ENCODE results near the gene TCF25.

TCF25 gene

DNA sequence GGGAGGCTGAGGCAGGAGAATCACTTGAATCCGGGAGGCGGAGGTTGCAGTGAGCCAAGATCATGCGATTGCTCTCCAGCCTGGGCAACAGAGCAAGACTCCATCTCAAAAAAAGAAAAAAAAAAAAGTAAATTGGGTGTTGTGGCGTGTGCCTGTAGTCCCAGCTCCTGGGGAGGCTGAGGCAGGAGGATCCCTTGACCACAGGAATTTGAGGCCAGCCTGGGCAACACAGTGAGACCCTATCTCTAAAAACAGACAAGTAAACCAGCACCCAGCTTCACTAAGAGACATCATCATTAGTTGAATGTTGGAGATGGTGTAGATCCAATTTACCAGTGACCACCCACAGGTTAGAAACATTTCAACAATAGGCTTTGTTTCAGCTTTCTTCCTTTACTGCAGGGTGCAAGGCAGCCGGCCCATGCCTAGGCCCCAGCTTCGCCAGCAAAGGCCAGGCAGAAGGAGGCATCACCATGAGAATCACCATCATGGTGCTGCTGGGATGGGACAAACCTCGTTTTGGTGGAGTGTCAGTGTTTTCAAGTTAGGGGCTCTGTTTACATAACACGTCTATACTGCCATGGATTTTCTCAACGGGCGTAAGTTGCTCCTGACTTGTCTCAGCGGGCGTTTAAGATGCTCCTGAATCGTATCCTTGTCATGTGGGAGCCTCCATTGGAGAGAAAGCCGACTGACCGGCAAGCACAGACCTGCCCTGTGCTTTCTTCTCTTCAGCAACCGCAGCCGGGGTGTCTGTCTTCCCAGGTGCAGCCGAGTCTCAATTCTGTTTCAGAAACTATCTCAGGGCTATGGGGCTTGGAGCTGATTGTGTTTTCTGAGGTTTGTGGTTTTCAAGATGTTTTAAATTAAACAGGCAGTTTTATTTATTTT is 7.3 kb downstream of the TCF25 start:
- no peak overlapping the region for H3K9ac ChIP-seq (ENCODE audit: low read length)
- H3K27ac ChIP-seq (ENCODE audit: low read depth, low read length): no peak overlapping the region
- no peaks in the 10 kb centered on the region for H3F3A ChIP-seq (ENCODE audit: insufficient read depth)
- H3K4me2 ChIP-seq (ENCODE audit: low read depth, low read length, poor library complexity, severe bottlenecking): no peak overlapping the region
- no peaks in the 10 kb centered on the region for H3K27me3 ChIP-seq (ENCODE audit: low read length)
- H3K4me3 ChIP-seq (ENCODE audit: insufficient read depth, low read length, poor library complexity, severe bottlenecking): no peak overlapping the region
- peaks cover 19% of the 10 kb centered on the region; the same call in 1 of the 2 replicates for H3K36me3 ChIP-seq (ENCODE audit: low read length)
- H3K9me3 ChIP-seq (ENCODE audit: insufficient read depth, low read length): no peaks in the 10 kb centered on the region
- TF ChIP-seq, protein P1, sequence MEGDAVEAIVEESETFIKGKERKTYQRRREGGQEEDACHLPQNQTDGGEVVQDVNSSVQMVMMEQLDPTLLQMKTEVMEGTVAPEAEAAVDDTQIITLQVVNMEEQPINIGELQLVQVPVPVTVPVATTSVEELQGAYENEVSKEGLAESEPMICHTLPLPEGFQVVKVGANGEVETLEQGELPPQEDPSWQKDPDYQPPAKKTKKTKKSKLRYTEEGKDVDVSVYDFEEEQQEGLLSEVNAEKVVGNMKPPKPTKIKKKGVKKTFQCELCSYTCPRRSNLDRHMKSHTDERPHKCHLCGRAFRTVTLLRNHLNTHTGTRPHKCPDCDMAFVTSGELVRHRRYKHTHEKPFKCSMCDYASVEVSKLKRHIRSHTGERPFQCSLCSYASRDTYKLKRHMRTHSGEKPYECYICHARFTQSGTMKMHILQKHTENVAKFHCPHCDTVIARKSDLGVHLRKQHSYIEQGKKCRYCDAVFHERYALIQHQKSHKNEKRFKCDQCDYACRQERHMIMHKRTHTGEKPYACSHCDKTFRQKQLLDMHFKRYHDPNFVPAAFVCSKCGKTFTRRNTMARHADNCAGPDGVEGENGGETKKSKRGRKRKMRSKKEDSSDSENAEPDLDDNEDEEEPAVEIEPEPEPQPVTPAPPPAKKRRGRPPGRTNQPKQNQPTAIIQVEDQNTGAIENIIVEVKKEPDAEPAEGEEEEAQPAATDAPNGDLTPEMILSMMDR (IDR thresholded peaks at IDR 0.05; ENCODE audit: insufficient read depth, low read length, poor library complexity, severe bottlenecking): no peak
- TF ChIP-seq EZH2phosphoT487 (conservative IDR thresholded peaks at IDR 0.05; ENCODE audit: low read length): no peak
- H4K20me1 ChIP-seq (ENCODE audit: low read depth, low read length): peaks cover 9% of the 10 kb centered on the region; the same call in 1 of the 2 replicates
- no peak overlapping the region for H2AFZ ChIP-seq (ENCODE audit: low read depth, low read length, severe bottlenecking)
- H3K9me2 ChIP-seq (replicated peaks; ENCODE audit: insufficient read depth, low read length): no peaks in the 10 kb centered on the region
- H3K79me2 ChIP-seq (ENCODE audit: insufficient read depth, low read length): peaks cover 64% of the 10 kb centered on the region

DNA sequence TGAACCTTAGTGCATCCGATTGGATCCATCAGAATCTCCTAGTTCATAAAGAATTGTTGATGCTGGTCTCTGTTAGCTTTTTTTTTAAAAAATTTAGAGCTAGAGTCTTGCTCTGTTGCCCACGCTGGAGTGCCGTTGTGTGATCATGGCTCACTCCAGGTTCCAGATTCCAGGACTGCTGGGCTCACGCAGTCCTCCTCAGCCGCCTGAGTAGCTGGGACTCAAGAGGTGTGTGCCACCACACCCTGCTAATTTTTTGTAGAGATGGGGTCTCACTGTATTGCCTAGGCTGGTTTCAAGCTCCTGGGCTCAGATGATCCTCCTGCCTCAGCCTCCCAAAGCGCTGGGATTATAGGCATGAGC is 8.0 kb downstream of the TCF25 start:
- no peak overlapping the region for H3K4me2 ChIP-seq (ENCODE audit: low read depth, low read length, poor library complexity, severe bottlenecking)
- no peak for TF ChIP-seq EZH2phosphoT487 (conservative IDR thresholded peaks at IDR 0.05; ENCODE audit: low read length)
- TF ChIP-seq, protein P1 (IDR thresholded peaks at IDR 0.05; ENCODE audit: insufficient read depth, low read length, poor library complexity, severe bottlenecking): no peak
- peaks cover 58% of the 10 kb centered on the region for H3K79me2 ChIP-seq (ENCODE audit: insufficient read depth, low read length)
- peaks cover 13% of the 10 kb centered on the region; the same call in 1 of the 2 replicates for H3K36me3 ChIP-seq (ENCODE audit: low read length)
- H3K4me3 ChIP-seq (ENCODE audit: insufficient read depth, low read length, poor library complexity, severe bottlenecking): no peak overlapping the region
- no peaks in the 10 kb centered on the region for H3F3A ChIP-seq (ENCODE audit: insufficient read depth)
- H3K9me3 ChIP-seq (ENCODE audit: insufficient read depth, low read length): no peaks in the 10 kb centered on the region
- no peak overlapping the region for H2AFZ ChIP-seq (ENCODE audit: low read depth, low read length, severe bottlenecking)
- no peaks in the 10 kb centered on the region for H3K27me3 ChIP-seq (ENCODE audit: low read length)
- H3K27ac ChIP-seq (ENCODE audit: low read depth, low read length): no peak overlapping the region
- no peak overlapping the region for H3K9ac ChIP-seq (ENCODE audit: low read length)
- no peaks in the 10 kb centered on the region for H3K9me2 ChIP-seq (replicated peaks; ENCODE audit: insufficient read depth, low read length)
- peaks cover 5% of the 10 kb centered on the region; the same call in 1 of the 2 replicates for H4K20me1 ChIP-seq (ENCODE audit: low read depth, low read length)

DNA sequence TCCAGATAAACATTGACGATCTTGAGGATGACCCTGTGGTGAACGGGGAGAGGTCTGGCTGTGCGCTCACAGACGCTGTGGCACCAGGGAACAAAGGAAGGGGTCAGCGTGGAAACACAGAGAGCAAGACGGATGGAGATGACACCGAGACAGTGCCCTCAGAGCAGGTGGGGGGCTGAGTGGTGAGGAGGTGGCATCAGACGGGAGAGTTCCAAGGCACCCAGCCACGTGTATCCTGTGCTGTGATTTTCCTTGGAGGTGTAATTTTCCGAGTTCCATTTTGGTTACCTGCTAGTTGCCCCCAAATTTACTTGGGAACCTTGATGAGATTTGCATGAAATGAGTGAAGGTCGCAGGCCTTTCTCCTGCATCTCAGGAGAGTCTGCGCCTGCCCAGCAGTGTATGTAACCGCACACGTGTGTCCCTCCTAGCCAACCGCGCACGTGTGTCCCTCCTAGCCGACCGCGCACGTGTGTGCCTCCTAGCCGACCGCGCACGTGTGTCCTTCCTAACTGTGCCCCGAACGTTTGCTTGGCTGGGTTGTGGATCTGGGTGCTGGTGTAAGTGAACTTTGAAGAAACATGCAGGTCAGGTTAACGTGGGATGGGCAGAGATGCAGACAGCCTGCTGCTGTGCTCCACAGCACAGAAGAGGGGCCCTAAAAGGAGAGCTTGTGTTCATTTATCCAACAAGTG is 10.1 kb downstream of the TCF25 start:
- Histone ChIP-seq H3K9me2 (replicated peaks; ENCODE audit: insufficient read depth, low read length) (no peaks in the 10 kb centered on the region), H3K4me2 (ENCODE audit: low read depth, low read length, poor library complexity, severe bottlenecking) (no peak overlapping the region), H3K79me2 (ENCODE audit: insufficient read depth, low read length) (peaks cover 39% of the 10 kb centered on the region), H3K9ac (ENCODE audit: low read length) (no peak overlapping the region), H4K20me1 (ENCODE audit: low read depth, low read length) (no peaks in the 10 kb centered on the region), H2AFZ (ENCODE audit: low read depth, low read length, severe bottlenecking) (no peak overlapping the region), H3K27ac (ENCODE audit: low read depth, low read length) (no peak overlapping the region), H3K9me3 (ENCODE audit: insufficient read depth, low read length) (no peaks in the 10 kb centered on the region), H3K4me3 (ENCODE audit: insufficient read depth, low read length, poor library complexity, severe bottlenecking) (no peak overlapping the region), H3K36me3 (ENCODE audit: low read length) (peaks cover 15% of the 10 kb centered on the region; the same call in 1 of the 2 replicates), H3F3A (ENCODE audit: insufficient read depth) (no peaks in the 10 kb centered on the region), H3K27me3 (ENCODE audit: low read length) (no peaks in the 10 kb centered on the region)
- no peak for TF ChIP-seq EZH2phosphoT487 (conservative IDR thresholded peaks at IDR 0.05; ENCODE audit: low read length)
- TF ChIP-seq, protein P1 (IDR thresholded peaks at IDR 0.05; ENCODE audit: insufficient read depth, low read length, poor library complexity, severe bottlenecking): no peak

Data from SU-DHL-6 (cell line).